Activated CD4-positive, alpha-beta T cell treated with anti-CD3 and anti-CD28 coated beads, Interleukin-2, amount 10 ng/mL, durations not matched to agents 7 days and 5 days (primary cell): ENCODE measurements around the gene DNAH9. TPM values are rescaled to one million over a fixed set of nuclear protein-coding genes. Genes with fewer than 3 reads are reported as not detected.

Experiments
- CTCF ChIA-PET: fragments of 350-600 bp; sonication (Branson Sonifier 250); formaldehyde crosslinking; loops from one replicate; lab custom pipeline; 2021; ENCODE audit warnings: antibody characterized with exemption; lab: Charles Lee
- POLR2A ChIA-PET: fragments of 350-600 bp; sonication (Branson Sonifier 250); formaldehyde crosslinking; loops from one replicate; lab custom pipeline; 2021; ENCODE audit warnings: antibody characterized with exemption; lab: Charles Lee
- DNase-seq: peaks from one replicate; pipeline ENCODE4 v3.0.0-alpha.2; 2020
- H3K27ac Mint-ChIP-seq: one replicate; pipeline ENCODE4 v1.8.0; 2021; ENCODE audit warnings: mild to moderate bottlenecking, moderate library complexity, mixed read lengths
- H3K27me3 Mint-ChIP-seq: one replicate; pipeline ENCODE4 v1.8.0; 2021; ENCODE audit warnings: mixed read lengths
- H3K36me3 Mint-ChIP-seq: one replicate; pipeline ENCODE4 v1.8.0; 2021; ENCODE audit warnings: low read depth, mixed read lengths
- H3K4me1 Mint-ChIP-seq: one replicate; pipeline ENCODE4 v1.8.0; 2021; ENCODE audit warnings: mixed read lengths
- H3K4me3 Mint-ChIP-seq: one replicate; pipeline ENCODE4 v1.8.0; 2021; ENCODE audit warnings: mild to moderate bottlenecking, moderate library complexity, mixed read lengths
- H3K9me3 Mint-ChIP-seq: one replicate; pipeline ENCODE4 v1.8.0; 2021; ENCODE audit warnings: mixed read lengths
- total RNA-seq, 2 experiments: library from RNA; stranded (reverse); gene quantifications; one replicate each; pipeline ENCODE4 v1.2.3, GENCODE V29; 2021

DNAH9 gene
- total RNA-seq, 2 experiments from 2014 or later = not detected

- no peak for DNase-seq
- ChIA-PET POLR2A (no interaction called here), CTCF (no interaction called here)
- H3K4me3 Mint-ChIP-seq = no peak overlapping the region
- H3K9me3 Mint-ChIP-seq = peaks cover 12% of the 10 kb centered on the region
- no peaks in the 10 kb centered on the region for H3K36me3 Mint-ChIP-seq
- no peak overlapping the region for H3K27ac Mint-ChIP-seq
- no peaks in the 10 kb centered on the region for H3K4me1 Mint-ChIP-seq
- H3K27me3 Mint-ChIP-seq = no peaks in the 10 kb centered on the region
Measured at GRCh38 chr17:11857006-11857405, 258.7 kb downstream of the DNAH9 start.

GRCh38 chr17:11869680-11870394, 271.6 kb downstream of the DNAH9 start:
- no peak overlapping the region for H3K4me3 Mint-ChIP-seq
- H3K36me3 Mint-ChIP-seq = no peaks in the 10 kb centered on the region
- DNase-seq = no peak
- no peaks in the 10 kb centered on the region for H3K27me3 Mint-ChIP-seq
- CTCF ChIA-PET = no interaction called here
- H3K9me3 Mint-ChIP-seq = peaks cover 24% of the 10 kb centered on the region
- POLR2A ChIA-PET = no interaction called here
- no peaks in the 10 kb centered on the region for H3K4me1 Mint-ChIP-seq
- H3K27ac Mint-ChIP-seq = no peak overlapping the region

- no peak for DNase-seq
- no peak overlapping the region for H3K4me3 Mint-ChIP-seq
- H3K27ac Mint-ChIP-seq = no peak overlapping the region
- ChIA-PET CTCF (no interaction called here), POLR2A (no interaction called here)
- H3K4me1 Mint-ChIP-seq = no peaks in the 10 kb centered on the region
- no peaks in the 10 kb centered on the region for H3K36me3 Mint-ChIP-seq
- H3K27me3 Mint-ChIP-seq = no peaks in the 10 kb centered on the region
- peaks cover 23% of the 10 kb centered on the region for H3K9me3 Mint-ChIP-seq
Measured at GRCh38 chr17:11871773-11872172, 273.5 kb downstream of the DNAH9 start.

- ChIA-PET POLR2A (no interaction called here), CTCF (no interaction called here)
- H3K9me3 Mint-ChIP-seq = peaks cover 8% of the 10 kb centered on the region
- DNase-seq = no peak
- H3K27me3 Mint-ChIP-seq = no peaks in the 10 kb centered on the region
- H3K36me3 Mint-ChIP-seq = no peaks in the 10 kb centered on the region
- no peaks in the 10 kb centered on the region for H3K4me1 Mint-ChIP-seq
- no peak overlapping the region for H3K27ac Mint-ChIP-seq
- H3K4me3 Mint-ChIP-seq = no peak overlapping the region
Measured at GRCh38 chr17:11874756-11875155, 276.5 kb downstream of the DNAH9 start.

- no peaks in the 10 kb centered on the region for H3K4me1 Mint-ChIP-seq
- no peak overlapping the region for H3K4me3 Mint-ChIP-seq
- H3K36me3 Mint-ChIP-seq = no peaks in the 10 kb centered on the region
- H3K27ac Mint-ChIP-seq = no peak overlapping the region
- CTCF ChIA-PET = no interaction called here
- no peaks in the 10 kb centered on the region for H3K27me3 Mint-ChIP-seq
- H3K9me3 Mint-ChIP-seq = peaks cover 6% of the 10 kb centered on the region
- DNase-seq = no peak
- POLR2A ChIA-PET = no interaction called here
Measured at GRCh38 chr17:11880714-11881113, 282.4 kb downstream of the DNAH9 start.

GRCh38 chr17:11882716-11883115, 284.4 kb downstream of the DNAH9 start:
- CTCF ChIA-PET = no interaction called here
- H3K4me1 Mint-ChIP-seq = no peaks in the 10 kb centered on the region

GRCh38 chr17:11885051-11885450, 286.8 kb downstream of the DNAH9 start:
- Mint-ChIP-seq H3K27me3 (no peaks in the 10 kb centered on the region), H3K27ac (no peak overlapping the region), H3K36me3 (no peaks in the 10 kb centered on the region), H3K9me3 (peaks cover 6% of the 10 kb centered on the region), H3K4me1 (no peaks in the 10 kb centered on the region), H3K4me3 (no peak overlapping the region)
- ChIA-PET POLR2A (no interaction called here), CTCF (no interaction called here)
- DNase-seq = no peak

More at GRCh38 chr17:11882716-11883115, 284.4 kb downstream of the DNAH9 start:
- Mint-ChIP-seq H3K9me3 (peaks cover 6% of the 10 kb centered on the region), H3K27me3 (no peaks in the 10 kb centered on the region), H3K4me3 (no peak overlapping the region), H3K36me3 (no peaks in the 10 kb centered on the region), H3K27ac (no peak overlapping the region)
- DNase-seq = no peak
- POLR2A ChIA-PET = no interaction called here

- Mint-ChIP-seq H3K27me3 (no peaks in the 10 kb centered on the region), H3K27ac (no peak overlapping the region), H3K9me3 (peaks cover 4% of the 10 kb centered on the region), H3K4me1 (no peaks in the 10 kb centered on the region), H3K4me3 (no peak overlapping the region), H3K36me3 (no peaks in the 10 kb centered on the region)
- no peak for DNase-seq
- ChIA-PET POLR2A (no interaction called here), CTCF (no interaction called here)
Measured at GRCh38 chr17:11889266-11889665, 291.0 kb downstream of the DNAH9 start.

- no peak for DNase-seq
- ChIA-PET POLR2A (no interaction called here), CTCF (no interaction called here)
- H3K9me3 Mint-ChIP-seq = peaks cover 4% of the 10 kb centered on the region
- no peak overlapping the region for H3K4me3 Mint-ChIP-seq
- H3K36me3 Mint-ChIP-seq = no peaks in the 10 kb centered on the region
- no peaks in the 10 kb centered on the region for H3K27me3 Mint-ChIP-seq
- no peak overlapping the region for H3K27ac Mint-ChIP-seq
- no peaks in the 10 kb centered on the region for H3K4me1 Mint-ChIP-seq
Measured at GRCh38 chr17:11893862-11894261, 295.6 kb downstream of the DNAH9 start.

- H3K27me3 Mint-ChIP-seq = no peaks in the 10 kb centered on the region
- peaks cover 4% of the 10 kb centered on the region for H3K9me3 Mint-ChIP-seq
- H3K4me1 Mint-ChIP-seq = no peaks in the 10 kb centered on the region
- no peak overlapping the region for H3K4me3 Mint-ChIP-seq
- DNase-seq = no peak
- no peaks in the 10 kb centered on the region for H3K36me3 Mint-ChIP-seq
- CTCF ChIA-PET = no interaction called here
- POLR2A ChIA-PET = no interaction called here
- H3K27ac Mint-ChIP-seq = no peak overlapping the region
Measured at GRCh38 chr17:11896199-11896598, 297.9 kb downstream of the DNAH9 start.

- POLR2A ChIA-PET = no interaction called here
- no peaks in the 10 kb centered on the region for H3K36me3 Mint-ChIP-seq
Measured at GRCh38 chr17:11898526-11899235, 300.4 kb downstream of the DNAH9 start.

GRCh38 chr17:11899537-11899942, 301.3 kb downstream of the DNAH9 start:
- Mint-ChIP-seq H3K27me3 (no peaks in the 10 kb centered on the region), H3K4me1 (no peaks in the 10 kb centered on the region), H3K36me3 (no peaks in the 10 kb centered on the region), H3K9me3 (peaks cover 4% of the 10 kb centered on the region), H3K4me3 (no peak overlapping the region), H3K27ac (no peak overlapping the region)
- DNase-seq = no peak
- CTCF ChIA-PET = interaction anchor here (0.6 kb wide), 1 partner anchor 1122 kb away, joined by 5 read pairs; no protein-coding TSS in a partner anchor
- POLR2A ChIA-PET = no interaction called here

More at GRCh38 chr17:11898526-11899235, 300.4 kb downstream of the DNAH9 start:
- no peak overlapping the region for H3K27ac Mint-ChIP-seq
- DNase-seq = no peak
- H3K9me3 Mint-ChIP-seq = no peaks in the 10 kb centered on the region
- H3K4me3 Mint-ChIP-seq = no peak overlapping the region
- no peaks in the 10 kb centered on the region for H3K27me3 Mint-ChIP-seq
- H3K4me1 Mint-ChIP-seq = no peaks in the 10 kb centered on the region
- CTCF ChIA-PET = no interaction called here

GRCh38 chr17:11900041-11900476, 301.8 kb downstream of the DNAH9 start:
- ChIA-PET CTCF (interaction anchor here (0.6 kb wide), 1 partner anchor 1122 kb away, joined by 5 read pairs; no protein-coding TSS in a partner anchor), POLR2A (no interaction called here)
- Mint-ChIP-seq H3K27me3 (no peaks in the 10 kb centered on the region), H3K27ac (no peak overlapping the region), H3K4me3 (no peak overlapping the region), H3K9me3 (peaks cover 4% of the 10 kb centered on the region), H3K4me1 (no peaks in the 10 kb centered on the region), H3K36me3 (no peaks in the 10 kb centered on the region)
- no peak for DNase-seq
